HEK293T (cell line): Measurements from ENCODE around the gene PLA2G6.

Experiments
- CTCF ChIA-PET: fragments of 350-600 bp; formaldehyde crosslinking; extraction: SDS; loops from one replicate; lab custom pipeline; 2021; ENCODE audit warnings: antibody characterized with exemption, inconsistent platforms; lab: Yijun Ruan, JAX
- POLR2A ChIA-PET: fragments of 350-600 bp; formaldehyde crosslinking; extraction: SDS; loops from one replicate; lab custom pipeline; 2020; ENCODE audit warnings: antibody characterized with exemption, inconsistent platforms; lab: Yijun Ruan, JAX
- DNase-seq: peaks from one replicate; pipeline ENCODE4 v3.0.0; 2012; ENCODE audit warnings: mixed read lengths; ENCODE audit errors: extremely low spot score
- ARNT ChIP-seq: fragments of 450-650 bp; IDR thresholded peaks from 2 replicates; pipeline ENCODE4 v1.6.1; 2017; ENCODE audit warnings: mild to moderate bottlenecking
- BHLHE40 ChIP-seq: fragments of 450-650 bp; IDR thresholded peaks from 2 replicates; pipeline ENCODE4 v1.6.1; 2016; ENCODE audit warnings: mild to moderate bottlenecking, moderate library complexity, borderline replicate concordance
- CTBP1 ChIP-seq: fragments of 450-650 bp; IDR thresholded peaks from 2 replicates; pipeline ENCODE4 v1.6.1; 2016; ENCODE audit warnings: borderline replicate concordance
- ELF4 ChIP-seq: fragments of 450-650 bp; IDR thresholded peaks from 2 replicates; pipeline ENCODE4 v1.6.1; 2017; ENCODE audit warnings: antibody characterized with exemption
- FOXA1 ChIP-seq: fragments of 450-650 bp; IDR thresholded peaks from 2 replicates; pipeline ENCODE4 v1.6.1; 2016; ENCODE audit warnings: mild to moderate bottlenecking
- FOXK2 ChIP-seq: fragments of 450-650 bp; IDR thresholded peaks from 2 replicates; pipeline ENCODE4 v1.6.1; 2016; ENCODE audit warnings: mild to moderate bottlenecking
- FOXM1 ChIP-seq: fragments of 450-650 bp; IDR thresholded peaks from 2 replicates; pipeline ENCODE4 v1.6.1; 2017; ENCODE audit warnings: mild to moderate bottlenecking, borderline replicate concordance
- HDGF ChIP-seq: fragments of 450-650 bp; IDR thresholded peaks from 2 replicates; pipeline ENCODE4 v1.6.1; 2017; ENCODE audit warnings: antibody characterized with exemption, borderline replicate concordance
- L3MBTL2 ChIP-seq: fragments of 450-650 bp; conservative IDR thresholded peaks from 2 replicates; pipeline ENCODE4 v1.6.1; 2016; ENCODE audit warnings: mild to moderate bottlenecking
- LEF1 ChIP-seq: fragments of 450-650 bp; IDR thresholded peaks from 2 replicates; pipeline ENCODE4 v1.6.1; 2017; ENCODE audit warnings: mild to moderate bottlenecking, borderline replicate concordance
- NFRKB ChIP-seq: fragments of 450-650 bp; IDR thresholded peaks from 2 replicates; pipeline ENCODE4 v1.6.1; 2016; ENCODE audit warnings: mild to moderate bottlenecking, moderate library complexity
- SP1 ChIP-seq: fragments of 450-650 bp; IDR thresholded peaks from 2 replicates; pipeline ENCODE4 v1.6.1; 2017
- SUZ12 ChIP-seq: fragments of 450-650 bp; IDR thresholded peaks from 2 replicates; pipeline ENCODE4 v1.6.1; 2016; ENCODE audit warnings: mild to moderate bottlenecking
- TARDBP ChIP-seq: fragments of 450-650 bp; IDR thresholded peaks from 2 replicates; pipeline ENCODE4 v1.6.1; 2016
- ZNF384 ChIP-seq: fragments of 450-650 bp; IDR thresholded peaks from 2 replicates; pipeline ENCODE4 v1.6.1; 2016
- TF ChIP-seq, protein P1 (sequence below): fragments of 450-650 bp; IDR thresholded peaks from 2 replicates; pipeline ENCODE4 v1.6.1; 2016

PLA2G6 gene

DNA sequence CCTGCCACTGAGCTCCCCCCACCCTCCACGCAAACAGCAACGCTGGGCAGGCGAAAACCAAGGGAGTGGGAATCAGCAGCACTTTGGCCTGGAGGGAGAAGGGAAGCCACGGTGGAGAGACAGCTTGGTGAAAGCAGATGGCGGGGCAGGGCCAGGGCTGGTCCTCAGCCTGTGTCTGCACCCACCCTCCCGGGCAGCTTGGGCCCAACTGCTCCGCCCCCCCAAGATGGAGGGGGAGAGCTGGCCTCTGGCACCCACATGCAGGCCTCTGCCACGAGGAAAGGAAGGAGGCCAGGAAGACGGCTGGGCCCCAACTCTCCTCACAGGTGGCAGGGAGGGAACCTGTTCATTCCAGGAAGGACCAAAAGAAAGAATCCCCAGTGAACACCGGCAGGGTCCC is 38.0 kb upstream of the PLA2G6 start:
- CTCF ChIA-PET = interaction anchor here (0.5 to 1.0 kb wide), 2 partner anchors 67 to 105 kb away, joined by 3 read pairs; no protein-coding TSS in a partner anchor
- TF ChIP-seq ZNF384 (no peak), ELF4 (no peak), L3MBTL2 (no peak), SUZ12 (no peak), CTBP1 (no peak), NFRKB (no peak), FOXA1 (no peak), BHLHE40 (no peak), LEF1 (no peak), TARDBP (no peak), HDGF (no peak), ARNT (no peak), FOXM1 (no peak)
- TF ChIP-seq, protein P1, sequence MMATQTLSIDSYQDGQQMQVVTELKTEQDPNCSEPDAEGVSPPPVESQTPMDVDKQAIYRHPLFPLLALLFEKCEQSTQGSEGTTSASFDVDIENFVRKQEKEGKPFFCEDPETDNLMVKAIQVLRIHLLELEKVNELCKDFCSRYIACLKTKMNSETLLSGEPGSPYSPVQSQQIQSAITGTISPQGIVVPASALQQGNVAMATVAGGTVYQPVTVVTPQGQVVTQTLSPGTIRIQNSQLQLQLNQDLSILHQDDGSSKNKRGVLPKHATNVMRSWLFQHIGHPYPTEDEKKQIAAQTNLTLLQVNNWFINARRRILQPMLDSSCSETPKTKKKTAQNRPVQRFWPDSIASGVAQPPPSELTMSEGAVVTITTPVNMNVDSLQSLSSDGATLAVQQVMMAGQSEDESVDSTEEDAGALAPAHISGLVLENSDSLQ = no peak
- no peak for DNase-seq
- POLR2A ChIA-PET = interaction anchor here (0.6 kb wide), 1 partner anchor 136 kb away, joined by 3 read pairs; no protein-coding TSS in a partner anchor

DNA sequence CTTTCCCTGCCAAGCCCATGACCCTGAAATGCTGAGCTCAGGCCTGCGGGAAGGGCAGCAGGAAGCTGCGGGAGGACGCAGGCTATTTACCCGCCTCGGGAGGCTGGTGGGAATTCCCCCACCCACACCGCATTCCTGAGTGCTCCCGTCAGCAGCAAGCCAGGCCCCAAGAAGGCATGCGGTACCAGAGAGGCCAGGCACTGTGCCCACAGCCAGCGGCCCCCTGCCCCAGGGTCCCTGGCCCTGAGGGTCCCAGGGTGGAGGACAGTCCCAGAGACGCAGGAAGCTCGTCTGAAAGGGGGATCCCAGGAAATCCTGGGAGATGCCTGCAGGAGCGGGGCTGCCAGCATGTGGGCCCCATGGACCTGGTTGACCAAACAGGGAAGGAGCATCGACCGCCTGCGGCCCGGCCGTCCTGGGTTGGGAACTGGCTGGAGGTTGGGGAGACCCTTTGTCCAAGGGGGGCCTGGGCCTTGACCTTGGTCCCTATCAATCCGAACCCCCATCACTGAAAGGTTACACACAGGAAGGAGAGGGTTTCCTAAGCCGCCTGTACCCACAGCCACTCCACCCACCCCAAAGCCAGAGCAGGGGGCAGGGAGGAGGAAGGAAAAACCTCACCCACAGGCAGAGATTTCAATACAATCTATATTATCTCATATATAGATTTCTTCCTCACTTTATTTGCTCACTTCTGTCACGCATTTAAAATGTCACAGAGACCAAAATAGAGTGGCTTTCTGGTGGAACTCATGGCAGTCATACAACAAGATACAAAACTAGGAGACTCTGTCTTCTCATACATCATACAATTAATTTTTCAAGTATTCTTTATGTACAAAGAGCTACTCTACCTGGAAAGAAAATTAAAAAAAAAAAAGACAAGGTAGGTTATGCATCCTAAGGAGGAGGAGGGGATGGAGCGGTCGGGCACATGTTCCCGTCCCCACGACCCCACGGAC is 37.3 kb upstream of the PLA2G6 start:
- DNase-seq = no peak
- ChIA-PET POLR2A (interaction anchor here (0.6 to 0.8 kb wide), 2 partner anchors 127 to 136 kb away, joined by 3 read pairs; no protein-coding TSS in a partner anchor), CTCF (interaction anchor here (0.5 to 1.0 kb wide), 2 partner anchors 67 to 104 kb away, joined by 3 read pairs; no protein-coding TSS in a partner anchor)
- TF ChIP-seq CTBP1 (no peak), SP1 (no peak), L3MBTL2 (no peak), SUZ12 (no peak), ZNF384 (no peak), FOXK2 (no peak), HDGF (no peak), ELF4 (no peak), TARDBP (no peak), LEF1 (no peak), BHLHE40 (no peak), FOXA1 (no peak)

DNA sequence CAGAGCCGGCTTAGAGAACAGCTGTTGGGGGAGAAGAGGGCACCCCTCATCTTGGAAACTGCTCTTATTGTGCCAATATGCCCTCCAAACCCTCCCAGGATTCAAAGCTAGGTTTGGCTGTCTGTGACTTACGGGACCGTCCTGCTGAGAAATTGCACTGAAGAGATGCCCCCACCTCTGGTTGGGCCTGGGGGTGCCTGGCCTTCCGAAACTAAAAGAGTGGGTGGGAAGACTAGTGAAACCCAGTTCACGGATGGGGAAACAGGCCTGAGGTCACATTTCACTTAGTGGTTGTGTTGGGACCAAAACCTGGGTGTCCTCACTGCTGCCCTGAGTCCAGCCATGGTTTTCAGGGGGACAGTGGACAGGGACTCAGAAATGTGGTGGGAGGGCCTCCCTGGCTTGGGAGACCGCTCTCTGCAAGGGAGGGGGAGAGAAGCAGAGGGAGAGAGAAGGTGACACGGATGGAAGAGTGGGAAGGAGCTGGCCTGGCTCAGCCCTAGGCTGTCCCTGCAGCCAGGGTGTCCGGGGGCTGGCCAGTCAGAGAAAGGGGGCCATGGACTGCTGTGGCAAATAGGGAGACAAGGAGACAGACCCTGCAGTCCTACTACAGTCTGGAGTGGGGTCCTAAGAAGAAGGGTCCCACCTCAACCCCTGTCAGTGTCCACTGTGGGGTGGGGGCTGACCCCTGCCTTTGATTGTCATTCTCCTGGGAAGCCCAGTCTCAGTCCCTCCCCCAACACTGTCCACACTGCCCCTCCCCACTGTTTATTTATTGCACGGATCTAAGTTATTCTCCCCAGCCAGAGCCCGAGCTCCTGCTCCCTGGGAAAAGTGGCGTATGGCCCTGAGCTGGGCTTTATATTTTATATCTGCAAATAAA is 33.8 kb upstream of the PLA2G6 start:
- no peak for DNase-seq
- CTCF ChIA-PET = interaction anchor here (1.3 kb wide), 1 partner anchor 13 kb away, joined by 3 read pairs; no protein-coding TSS in a partner anchor
- POLR2A ChIA-PET = interaction anchor here (1.2 to 1.3 kb wide), 2 partner anchors 13 to 103 kb away, joined by 3 to 4 read pairs; partner anchors contain the start of gene MAFF
- TF ChIP-seq TARDBP = no peak
- no peak for TF ChIP-seq CTBP1
- TF ChIP-seq, protein P1 = no peak
- no peak for TF ChIP-seq SUZ12
- TF ChIP-seq FOXA1 = no peak
- no peak for TF ChIP-seq FOXK2
- no peak for TF ChIP-seq NFRKB
- no peak for TF ChIP-seq FOXM1
- no peak for TF ChIP-seq SP1

DNA sequence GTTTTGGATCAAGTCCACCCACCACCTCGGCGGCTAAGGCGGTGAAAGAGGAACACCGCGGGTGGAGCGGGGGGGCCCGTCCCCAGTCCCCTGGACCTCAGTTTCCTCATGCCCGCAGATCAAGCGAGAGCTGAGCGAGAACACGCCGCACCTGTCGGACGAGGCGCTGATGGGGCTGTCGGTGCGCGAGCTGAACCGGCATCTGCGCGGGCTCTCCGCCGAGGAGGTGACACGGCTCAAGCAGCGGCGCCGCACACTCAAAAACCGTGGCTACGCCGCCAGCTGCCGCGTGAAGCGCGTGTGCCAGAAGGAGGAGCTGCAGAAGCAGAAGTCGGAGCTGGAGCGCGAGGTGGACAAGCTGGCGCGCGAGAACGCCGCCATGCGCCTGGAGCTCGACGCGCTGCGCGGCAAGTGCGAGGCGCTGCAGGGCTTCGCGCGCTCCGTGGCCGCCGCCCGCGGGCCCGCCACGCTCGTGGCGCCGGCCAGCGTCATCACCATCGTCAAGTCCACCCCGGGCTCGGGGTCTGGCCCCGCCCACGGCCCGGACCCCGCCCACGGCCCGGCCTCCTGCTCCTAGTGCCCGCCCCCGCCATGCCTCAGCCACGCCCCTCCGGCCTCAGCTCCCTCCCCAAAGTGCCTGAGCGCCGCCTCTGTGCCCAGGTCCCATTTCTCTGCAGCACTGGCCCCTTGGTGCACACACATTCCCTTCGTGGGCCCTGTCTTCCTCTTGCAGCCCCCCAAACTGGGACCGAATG is 32.8 kb upstream of the PLA2G6 start:
- POLR2A ChIA-PET = interaction anchor here (0.6 to 1.3 kb wide), 4 partner anchors 11 to 103 kb away, joined by 3 to 4 read pairs (median 3); partner anchors contain the start of genes MAFF and PLA2G6
- 0 out of 2 replicates have a peak, but pooled peaks have one; percentile 7 for TF ChIP-seq FOXM1
- TF ChIP-seq BHLHE40 = no peak
- TF ChIP-seq LEF1 = 0 out of 2 replicates have a peak, but pooled peaks have one; percentile 60
- TF ChIP-seq L3MBTL2 = no peak
- TF ChIP-seq SP1 = no peak
- TF ChIP-seq NFRKB = no peak
- TF ChIP-seq, protein P1 = no peak
- no peak for TF ChIP-seq TARDBP
- no peak for TF ChIP-seq FOXA1
- 0 out of 2 replicates have a peak, but pooled peaks have one; percentile 47 for TF ChIP-seq HDGF
- TF ChIP-seq ELF4 = no peak
- no peak for TF ChIP-seq ZNF384
- TF ChIP-seq FOXK2 = no peak
- peak; percentile 49; the same call in 1 of the 2 replicates for TF ChIP-seq ARNT
- no peak for TF ChIP-seq CTBP1
- no peak for TF ChIP-seq SUZ12
- DNase-seq = peak; percentile 100
- CTCF ChIA-PET = no interaction called here
